Erythroblast (primary cell): ENCODE measurements around the gene HEMGN.

Experiments
- GATA1 ChIP-seq: IDR thresholded peaks from 2 replicates; pipeline ENCODE4 v1.6.1; 2011; ENCODE audit warnings: low read depth, mild to moderate bottlenecking, control low read depth, low read length, moderate library complexity
- POLR2A ChIP-seq: IDR thresholded peaks from 2 replicates; pipeline ENCODE4 v1.6.1; 2011; ENCODE audit warnings: mild to moderate bottlenecking, low read length

DNA sequence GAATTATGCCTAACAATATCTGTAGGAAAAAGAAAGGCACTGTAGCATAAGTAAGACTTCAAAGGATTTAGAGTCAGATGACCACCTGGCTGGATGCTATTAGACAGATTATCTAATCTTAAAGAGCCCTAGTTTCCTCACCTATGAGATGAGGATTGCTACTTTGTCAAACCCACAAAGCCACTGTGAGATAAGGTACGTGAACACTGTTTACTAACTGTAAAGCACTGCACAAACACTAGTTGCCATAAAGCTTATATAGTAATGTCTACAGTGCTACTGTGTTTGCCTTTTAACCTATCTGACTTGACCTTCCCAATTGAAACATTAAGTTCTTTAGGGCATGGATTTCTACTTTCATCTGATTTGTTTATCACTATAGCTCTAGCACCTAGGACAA, 26.0 kb downstream of the HEMGN start:
- TF ChIP-seq POLR2A (no peak), GATA1 (no peak)
